CD14-positive monocyte (primary cell): ENCODE results near the gene EGFR. TPM values are rescaled to one million over a fixed set of nuclear protein-coding genes. Genes with fewer than 3 reads are reported as not detected.

Experiments
- DNase-seq, 3 donors: peaks; one replicate each; pipeline ENCODE4 v3.0.0-alpha.2; 2011 to 2022
- H2AFZ ChIP-seq: 2 replicates; pipeline ENCODE4 v1.6.0; 2012; ENCODE audit warnings: mild to moderate bottlenecking, low read depth, low read length, inconsistent platforms; ENCODE audit not compliant: insufficient read depth, poor library complexity, severe bottlenecking
- H3K27ac ChIP-seq, 2 donors: 1 replicate in 1 of 2; 2 replicates in 1 of 2; pipeline ENCODE4 v1.5.1; 2012 to 2013; ENCODE audit warnings: low read length in 2 of 2, control low read depth in 1 of 2, inconsistent platforms in 1 of 2, low read depth in 1 of 2, mild to moderate bottlenecking in 1 of 2
- H3K27me3 ChIP-seq, 2 donors: one replicate each; pipeline versions ENCODE4 v1.6.0 to v1.6.1; 2011 to 2013; ENCODE audit warnings: low read length in 2 of 2; ENCODE audit not compliant: control insufficient read depth in 2 of 2, insufficient read depth in 2 of 2
- H3K36me3 ChIP-seq, 2 donors: replicated peaks in 1 of 2; 1 replicate in 1 of 2; 2 replicates in 1 of 2; pipeline versions ENCODE4 v1.5.1 to v1.6.1; 2012 to 2013; ENCODE audit warnings: low read length in 2 of 2, control low read depth in 1 of 2, inconsistent platforms in 1 of 2, mild to moderate bottlenecking in 1 of 2; ENCODE audit not compliant: insufficient read depth in 2 of 2, control insufficient read depth in 1 of 2
- H3K4me1 ChIP-seq, 2 donors: 1 replicate in 1 of 2; 2 replicates in 1 of 2; pipeline versions ENCODE4 v1.5.1 to v1.6.1; 2012 to 2013; ENCODE audit warnings: low read length in 2 of 2, control low read depth in 1 of 2, inconsistent platforms in 1 of 2, mild to moderate bottlenecking in 1 of 2, moderate library complexity in 1 of 2; ENCODE audit not compliant: insufficient read depth in 2 of 2, control insufficient read depth in 1 of 2
- H3K4me2 ChIP-seq: replicated peaks from 2 replicates; pipeline ENCODE3; 2012; ENCODE audit warnings: low read length, moderate library complexity, mild to moderate bottlenecking; ENCODE audit not compliant: poor library complexity, severe bottlenecking; ENCODE audit errors: extremely low read depth
- H3K4me3 ChIP-seq, 3 experiments: fragments of 200-600 bp in 1 of 3; sonication (generic) in 1 of 3; replicated peaks in 1 of 3; 1 replicate in 2 of 3; 2 replicates in 1 of 3; pipeline ENCODE4 v1.5.1; 2011 to 2013; ENCODE audit warnings: low read length in 3 of 3, mild to moderate bottlenecking in 3 of 3, control low read depth in 2 of 3, low read depth in 2 of 3, inconsistent platforms in 1 of 3, moderate library complexity in 1 of 3
- H3K79me2 ChIP-seq: 2 replicates; pipeline ENCODE4 v1.6.0; 2012; ENCODE audit warnings: mild to moderate bottlenecking, control low read depth, inconsistent platforms, low read length, moderate library complexity; ENCODE audit not compliant: insufficient read depth
- H3K9ac ChIP-seq: 2 replicates; pipeline ENCODE4 v1.6.0; 2017; ENCODE audit warnings: low read length, mild to moderate bottlenecking; ENCODE audit not compliant: insufficient read depth, poor library complexity, severe bottlenecking
- H3K9me3 ChIP-seq, 2 donors: replicated peaks in 1 of 2; 1 replicate in 1 of 2; 2 replicates in 1 of 2; pipeline versions ENCODE4 v1.5.1 to v1.6.1; 2012 to 2013; ENCODE audit warnings: low read length in 2 of 2, control low read depth in 1 of 2; ENCODE audit not compliant: control insufficient read depth in 1 of 2, insufficient read depth in 1 of 2
- H4K20me1 ChIP-seq: 2 replicates; pipeline ENCODE4 v1.6.0; 2012; ENCODE audit warnings: mild to moderate bottlenecking, low read length, control low read depth, moderate library complexity; ENCODE audit not compliant: insufficient read depth
- H3K27ac Mint-ChIP-seq, 7 donors: one replicate each; pipeline ENCODE4 v1.8.0; 2020; ENCODE audit warnings: mild to moderate bottlenecking in 7 of 7, mixed read lengths in 7 of 7, moderate library complexity in 6 of 7, inconsistent platforms in 2 of 7
- H3K27me3 Mint-ChIP-seq, 3 donors: one replicate each; pipeline ENCODE4 v1.8.0; 2021 to 2022; ENCODE audit warnings: low read depth in 3 of 3, mild to moderate bottlenecking in 3 of 3, mixed read lengths in 3 of 3, moderate library complexity in 3 of 3, inconsistent platforms in 1 of 3
- H3K36me3 Mint-ChIP-seq, 2 donors: one replicate each; pipeline ENCODE4 v1.8.0; 2020; ENCODE audit warnings: mixed read lengths in 2 of 2, inconsistent platforms in 1 of 2, mild to moderate bottlenecking in 1 of 2
- H3K4me1 Mint-ChIP-seq: one replicate; pipeline ENCODE4 v1.8.0; 2020; ENCODE audit warnings: mild to moderate bottlenecking, mixed read lengths
- H3K4me3 Mint-ChIP-seq, 2 donors: one replicate each; pipeline ENCODE4 v1.8.0; 2020; ENCODE audit warnings: mild to moderate bottlenecking in 2 of 2, mixed read lengths in 2 of 2, moderate library complexity in 1 of 2
- H3K9me3 Mint-ChIP-seq, 7 donors: one replicate each; pipeline ENCODE4 v1.8.0; 2020 to 2022; ENCODE audit warnings: mixed read lengths in 7 of 7, mild to moderate bottlenecking in 6 of 7, moderate library complexity in 6 of 7, inconsistent platforms in 2 of 7
- WGBS: methylation state at CpG from one replicate; pipeline ENCODE4 v1.1.5; 2013; ENCODE audit warnings: missing lambda C conversion rate; ENCODE audit not compliant: insufficient coverage; 5-methylcytosine and 5-hydroxymethylcytosine counted together
- intact Hi-C, 2 donors: fragments of 100-400 bp; cut with micrococcal nuclease; formaldehyde crosslinking; loops; one replicate each; pipeline versions ENCODE4 v1.15.0 to v1.15.1; 2023
- polyA plus RNA-seq, 3 donors: library from polyadenylated mRNA; depleted of rRNA in 1 of 3; unstranded in 2 of 3; stranded (reverse) in 1 of 3; fragments of 300-500 nt in 2 of 3; fragments of >200 nt in 1 of 3; fragmentation: Illumina TruSeq in 2 of 3; gene quantifications; 1 replicate in 2 of 3; 2 replicates in 1 of 3; pipeline ENCODE4 v1.2.3, GENCODE V29; 2012 to 2021
- TF ChIP-seq, protein P1 (sequence below): fragments of 200-600 bp; IDR thresholded peaks from one replicate; pipeline ENCODE4 v1.8.0; 2022; ENCODE audit warnings: antibody characterized with exemption, mild to moderate bottlenecking

EGFR gene
- polyA plus RNA-seq, 3 donors, result not detected

DNA sequence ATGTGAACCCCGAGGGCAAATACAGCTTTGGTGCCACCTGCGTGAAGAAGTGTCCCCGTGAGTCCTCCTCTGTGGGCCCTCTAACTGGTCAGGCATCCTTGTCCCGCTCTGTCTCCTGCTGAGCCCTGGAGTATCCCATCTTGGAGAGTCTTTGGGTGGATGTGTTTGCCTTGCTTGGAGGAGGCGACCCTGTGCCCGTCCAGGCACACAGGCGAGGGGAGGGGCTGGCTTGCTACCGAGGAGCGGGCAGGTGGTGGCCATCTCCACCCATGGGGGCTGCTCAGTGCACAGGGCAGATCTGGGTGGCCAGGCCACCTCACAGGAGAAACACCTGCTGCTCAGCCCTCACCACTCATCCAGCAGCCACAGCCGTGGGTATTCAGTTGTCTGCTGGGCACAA, 135.3 kb downstream of the EGFR start:
- H2AFZ ChIP-seq, result no peak overlapping the region
- Mint-ChIP-seq H3K9me3 (peaks cover 0 to 2% (median 0%) of the 10 kb centered on the region in 7 donors), H3K36me3 (no peaks in the 10 kb centered on the region), H3K27me3 (peaks cover 0 to 3% (median 2%) of the 10 kb centered on the region in 3 donors), H3K4me3 (no peak overlapping the region), H3K27ac (no peak overlapping the region), H3K4me1 (no peaks in the 10 kb centered on the region)
- H3K9ac ChIP-seq, result no peak overlapping the region
- H3K4me3 ChIP-seq, result no peak overlapping the region
- intact Hi-C loops, result no loop called here
- no peaks in the 10 kb centered on the region for H3K79me2 ChIP-seq
- no peaks in the 10 kb centered on the region for H3K9me3 ChIP-seq
- no peak overlapping the region for H3K4me2 ChIP-seq
- WGBS, result 94% methylated on average over 9 of the region's 10 CpGs
- no peaks in the 10 kb centered on the region for H3K4me1 ChIP-seq
- H3K27me3 ChIP-seq, result no peaks in the 10 kb centered on the region
- TF ChIP-seq, protein P1, sequence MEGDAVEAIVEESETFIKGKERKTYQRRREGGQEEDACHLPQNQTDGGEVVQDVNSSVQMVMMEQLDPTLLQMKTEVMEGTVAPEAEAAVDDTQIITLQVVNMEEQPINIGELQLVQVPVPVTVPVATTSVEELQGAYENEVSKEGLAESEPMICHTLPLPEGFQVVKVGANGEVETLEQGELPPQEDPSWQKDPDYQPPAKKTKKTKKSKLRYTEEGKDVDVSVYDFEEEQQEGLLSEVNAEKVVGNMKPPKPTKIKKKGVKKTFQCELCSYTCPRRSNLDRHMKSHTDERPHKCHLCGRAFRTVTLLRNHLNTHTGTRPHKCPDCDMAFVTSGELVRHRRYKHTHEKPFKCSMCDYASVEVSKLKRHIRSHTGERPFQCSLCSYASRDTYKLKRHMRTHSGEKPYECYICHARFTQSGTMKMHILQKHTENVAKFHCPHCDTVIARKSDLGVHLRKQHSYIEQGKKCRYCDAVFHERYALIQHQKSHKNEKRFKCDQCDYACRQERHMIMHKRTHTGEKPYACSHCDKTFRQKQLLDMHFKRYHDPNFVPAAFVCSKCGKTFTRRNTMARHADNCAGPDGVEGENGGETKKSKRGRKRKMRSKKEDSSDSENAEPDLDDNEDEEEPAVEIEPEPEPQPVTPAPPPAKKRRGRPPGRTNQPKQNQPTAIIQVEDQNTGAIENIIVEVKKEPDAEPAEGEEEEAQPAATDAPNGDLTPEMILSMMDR, result no peak
- no peaks in the 10 kb centered on the region for H4K20me1 ChIP-seq
- no peak for DNase-seq
- no peak overlapping the region for H3K27ac ChIP-seq
- H3K36me3 ChIP-seq, result no peaks in the 10 kb centered on the region

DNA sequence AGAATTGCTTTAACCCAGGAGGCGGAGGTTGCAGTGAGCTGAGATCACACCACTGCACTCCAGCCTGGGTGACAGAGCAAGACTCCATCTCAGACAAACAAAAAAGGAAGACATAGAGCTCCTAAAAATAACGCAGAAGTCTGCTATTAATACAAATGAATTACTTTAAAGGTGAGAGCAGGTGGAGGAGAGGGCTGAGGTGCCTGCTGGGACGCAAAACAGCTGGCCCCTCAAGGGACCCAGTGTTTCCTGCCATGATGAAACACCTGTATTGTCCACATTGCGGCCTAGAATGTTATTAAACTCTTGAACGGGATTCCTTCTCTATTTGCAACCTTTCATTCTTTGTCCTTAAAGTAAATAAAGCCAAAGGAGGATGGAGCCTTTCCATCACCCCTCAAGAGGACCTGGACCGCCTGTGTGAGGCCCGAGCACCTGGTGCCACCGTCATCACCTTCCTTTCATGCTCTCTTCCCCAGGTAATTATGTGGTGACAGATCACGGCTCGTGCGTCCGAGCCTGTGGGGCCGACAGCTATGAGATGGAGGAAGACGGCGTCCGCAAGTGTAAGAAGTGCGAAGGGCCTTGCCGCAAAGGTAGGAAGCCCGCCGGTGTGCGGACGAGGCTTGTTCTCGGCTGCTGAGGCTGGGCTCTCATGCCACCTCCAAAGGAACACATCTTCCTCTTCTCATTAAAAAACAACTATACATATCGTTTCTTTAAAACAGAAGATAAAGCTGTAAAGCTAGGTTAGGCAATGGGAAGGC, 136.7 kb downstream of the EGFR start:
- H3K4me2 ChIP-seq, result no peak overlapping the region
- H3K4me1 ChIP-seq, result no peaks in the 10 kb centered on the region
- DNase-seq, result no peak
- H2AFZ ChIP-seq, result no peak overlapping the region
- H3K27me3 ChIP-seq, result no peaks in the 10 kb centered on the region
- H3K27me3 Mint-ChIP-seq, result peaks cover under 1 to 3% (median 2%) of the 10 kb centered on the region in 3 donors
- H3K4me3 ChIP-seq, result no peak overlapping the region
- H3K4me1 Mint-ChIP-seq, result no peaks in the 10 kb centered on the region
- H3K27ac Mint-ChIP-seq, result no peak overlapping the region
- no peaks in the 10 kb centered on the region for H4K20me1 ChIP-seq
- intact Hi-C loops, result no loop called here
- no peak overlapping the region for H3K4me3 Mint-ChIP-seq
- 95% methylated on average over 9 of the region's 24 CpGs for WGBS
- TF ChIP-seq, protein P1, result no peak
- H3K36me3 Mint-ChIP-seq, result no peaks in the 10 kb centered on the region
- H3K9me3 ChIP-seq, result no peaks in the 10 kb centered on the region
- H3K36me3 ChIP-seq, result no peaks in the 10 kb centered on the region
- H3K79me2 ChIP-seq, result no peaks in the 10 kb centered on the region
- no peak overlapping the region for H3K9ac ChIP-seq
- peaks cover 0 to 6% (median 0%) of the 10 kb centered on the region in 7 donors for H3K9me3 Mint-ChIP-seq
- H3K27ac ChIP-seq, result no peak overlapping the region
